ENCODE results near the gene TCEAL4.
"Not testable (repeated sequence)": the region's sequence is repeated elsewhere in the genome, so short reads cannot be mapped to it uniquely, and the experiment has no call there.

Gene TCEAL4

GRCh38 chrX:103592295-103592694 is 7.0 kb downstream of the TCEAL4 start:
- DNase-seq (ENCODE audit: low spot score), result not testable (repeated sequence)

DNA sequence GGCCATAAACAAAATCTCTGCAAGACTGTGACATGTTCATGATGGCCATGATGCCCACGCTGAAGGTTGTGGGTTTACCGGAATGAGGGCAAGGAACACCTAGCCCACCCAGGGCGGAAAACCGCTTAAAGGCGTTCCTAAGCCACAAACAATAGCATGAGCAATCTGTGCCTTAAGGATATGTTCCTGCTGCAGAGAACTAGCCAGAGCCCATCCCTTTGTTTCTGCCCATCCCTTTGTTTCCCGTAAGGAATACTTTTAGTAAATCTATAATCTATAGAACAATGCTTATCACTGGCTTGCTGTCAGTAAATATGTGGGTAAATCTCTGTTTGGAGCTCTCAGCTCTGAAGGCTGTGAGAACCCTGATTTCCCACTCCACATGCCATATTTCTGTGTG is 9.9 kb downstream of the TCEAL4 start:
- DNase-seq (ENCODE audit: low spot score), result not testable (repeated sequence)

DNA sequence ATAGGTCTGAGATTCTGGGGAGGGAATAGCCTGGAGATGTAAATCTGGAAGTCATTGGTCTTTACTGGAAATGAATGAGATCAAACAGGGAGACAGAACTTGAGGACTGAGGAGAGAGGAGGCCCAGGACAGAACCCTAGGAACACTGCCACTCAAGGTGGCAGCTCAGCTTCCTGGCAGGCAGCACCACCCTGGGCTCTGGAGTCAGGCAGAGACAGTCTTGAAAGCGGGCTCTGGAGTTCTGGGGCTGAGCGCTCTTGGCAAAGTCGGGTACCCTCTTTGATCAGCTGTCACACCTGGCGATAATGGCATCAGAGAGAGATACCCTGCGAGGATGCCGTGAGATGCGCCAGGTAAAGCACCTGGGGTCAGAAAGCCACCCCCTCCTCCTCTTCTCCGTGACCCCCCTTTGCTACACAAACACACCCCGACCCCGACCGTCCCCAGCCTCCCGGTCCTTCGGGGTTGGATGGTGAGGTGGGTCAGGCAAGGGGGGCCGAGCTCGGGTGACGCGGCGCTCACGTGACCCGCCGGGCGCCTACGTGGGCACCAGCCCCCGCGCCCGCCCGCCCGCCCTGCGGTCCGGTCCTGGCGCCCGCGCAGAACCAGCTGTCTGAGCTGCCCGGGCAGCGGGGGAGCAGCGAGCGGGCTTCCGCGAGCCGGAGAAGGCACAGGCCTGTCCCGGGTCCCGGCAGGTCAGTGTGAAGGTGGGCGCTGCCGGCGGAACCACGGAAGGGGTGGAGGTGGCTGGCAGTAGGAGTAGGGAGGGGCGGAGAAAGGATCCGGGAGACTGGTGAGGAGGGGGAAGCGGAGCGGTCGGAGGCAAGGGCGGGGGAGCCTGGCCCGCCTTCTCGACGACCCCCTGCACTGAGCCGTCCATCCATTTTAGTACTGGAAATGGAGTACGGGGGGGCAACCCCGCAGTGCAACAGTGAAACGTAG is 22.3 kb downstream of the TCEAL4 start, which contains the start of gene TCEAL3:
TCEAL3 (plus strand) TSS at position 600 of the 942 bp plus-strand sequence. CDS start 1,102 bp downstream, outside the sequence.
- no peak for DNase-seq (ENCODE audit: low spot score)

- DNase-seq (ENCODE audit: low spot score), result no peak
These were observed 23.1 kb downstream of the TCEAL4 start for GRCh38 chrX:103608306-103608963.

GRCh38 chrX:103610282-103610681 is 25.0 kb downstream of the TCEAL4 start:
- DNase-seq (ENCODE audit: low spot score), result no peak

GRCh38 chrX:103613362-103613890 is 28.1 kb downstream of the TCEAL4 start:
- no peak for DNase-seq (ENCODE audit: low spot score)

DNA sequence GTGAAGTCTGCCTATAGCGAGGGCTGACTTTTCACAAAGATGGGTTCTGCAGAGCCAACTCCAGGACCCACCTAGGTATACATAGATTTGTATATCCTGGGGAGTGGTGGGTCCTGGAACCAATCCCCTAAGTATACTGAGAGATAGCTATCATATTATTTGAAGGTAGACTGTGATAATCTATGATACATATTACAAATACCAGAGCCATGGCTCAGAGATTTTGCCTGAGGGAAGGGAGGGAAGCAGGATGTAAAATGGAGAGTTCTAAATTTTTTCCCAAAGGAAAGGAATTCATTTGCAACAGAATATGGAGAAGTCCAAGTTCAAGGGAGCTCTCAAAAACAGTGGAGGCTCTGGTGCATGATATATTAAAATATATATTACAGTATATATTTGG is 29.7 kb downstream of the TCEAL4 start:
- no peak for DNase-seq (ENCODE audit: low spot score)

GRCh38 chrX:103615781-103616371 is 30.6 kb downstream of the TCEAL4 start:
- no peak for DNase-seq (ENCODE audit: low spot score)

DNA sequence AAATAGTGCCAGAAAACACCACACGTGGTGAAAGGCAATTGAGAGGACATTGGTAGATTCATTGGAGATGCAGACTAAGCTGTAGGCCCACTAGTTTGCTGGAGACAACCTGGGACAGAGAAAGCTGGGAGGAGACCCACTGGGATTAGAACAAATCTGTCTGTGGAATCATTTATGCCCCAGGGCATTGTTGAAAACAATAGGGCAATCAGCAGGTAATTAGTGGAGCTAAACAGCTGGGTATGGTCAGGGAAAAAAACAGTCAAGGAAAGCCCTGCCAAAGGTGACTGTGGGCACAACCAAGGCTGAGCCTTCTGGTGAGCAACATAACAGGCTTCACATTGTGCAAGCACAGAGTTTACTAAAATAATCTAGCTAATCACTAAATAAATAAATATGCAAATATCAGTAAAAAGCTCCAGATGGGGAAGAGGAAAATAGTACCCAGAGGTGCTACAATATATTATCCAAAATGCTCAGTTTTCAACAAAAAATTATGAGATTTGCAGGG is 31.4 kb downstream of the TCEAL4 start:
- no peak for DNase-seq (ENCODE audit: low spot score)

DNA sequence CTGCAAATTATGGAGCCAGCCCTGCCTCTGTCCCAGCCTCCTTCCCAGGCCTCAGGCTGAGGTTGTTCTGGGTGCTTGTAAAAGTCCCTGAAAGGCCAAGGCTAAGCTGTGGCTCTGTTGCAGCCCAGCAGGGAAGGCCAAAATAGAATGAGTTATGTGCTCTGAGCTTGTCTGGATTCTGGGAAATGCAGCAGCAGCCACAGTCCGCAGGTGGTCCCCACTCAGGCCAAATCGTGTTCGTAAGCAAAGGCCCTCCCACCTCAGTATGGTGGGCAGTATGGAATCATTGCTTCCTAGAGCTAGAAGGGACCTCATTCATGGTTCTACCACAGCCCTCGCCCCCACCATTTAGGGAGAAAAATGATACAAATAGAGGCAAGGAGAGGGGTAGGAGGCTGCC is 38.8 kb downstream of the TCEAL4 start:
- no peak for DNase-seq (ENCODE audit: low spot score)

- DNase-seq (ENCODE audit: low spot score), result no peak
These were observed 41.5 kb downstream of the TCEAL4 start for GRCh38 chrX:103626855-103627254.

DNA sequence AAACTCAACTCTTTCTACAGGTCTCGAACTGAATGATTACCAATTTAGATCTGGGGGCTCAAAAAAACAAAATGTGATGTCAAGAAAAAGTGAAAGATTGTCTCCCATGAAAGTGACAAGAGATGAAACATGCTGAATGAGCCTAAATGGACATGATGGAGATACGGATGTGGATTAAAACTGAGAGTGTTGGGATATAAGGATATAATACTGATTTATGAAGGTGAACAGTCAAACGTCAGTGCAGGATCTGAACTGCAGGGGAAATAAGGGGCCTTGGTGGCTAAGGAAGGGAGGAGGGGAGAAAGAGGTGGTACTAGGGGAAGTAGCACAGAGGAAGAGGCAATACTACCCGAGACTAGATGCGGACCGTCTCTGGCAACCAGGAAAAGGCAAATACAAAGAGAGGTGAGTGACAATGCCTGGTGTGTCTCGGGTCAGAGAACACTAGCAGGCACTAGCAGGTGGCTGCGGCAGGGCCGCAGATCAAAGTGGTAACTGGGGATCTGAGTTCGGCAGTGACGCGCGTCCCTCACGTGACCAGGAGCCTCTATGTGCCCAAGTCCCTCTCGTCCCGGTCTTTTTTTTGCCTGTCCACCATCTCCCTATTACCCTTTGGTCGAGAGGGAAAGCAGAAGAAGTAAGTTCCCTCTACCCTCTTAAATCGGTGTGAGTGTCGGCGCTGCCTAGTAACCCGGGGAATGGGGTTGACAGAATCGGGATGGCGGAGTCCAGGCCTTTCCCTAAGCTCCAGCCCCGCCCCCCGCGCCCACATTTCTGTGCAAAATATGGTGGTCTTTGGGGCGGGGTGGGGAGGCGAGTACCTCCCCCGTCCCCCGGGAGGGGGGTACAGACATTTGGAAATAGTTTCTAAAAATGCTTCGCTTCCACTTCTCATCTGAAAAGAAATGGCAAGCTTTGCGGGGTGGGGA is 43.3 kb downstream of the TCEAL4 start, which contains the start of gene TCEAL1:
TCEAL1 (plus strand) TSS at position 590 of the 932 bp plus-strand sequence. CDS start 942 bp downstream, outside the sequence.
- DNase-seq (ENCODE audit: low spot score), result peak; percentile 73

- DNase-seq (ENCODE audit: low spot score), result peak; percentile 79
These were observed 44.2 kb downstream of the TCEAL4 start for GRCh38 chrX:103629318-103630170.

DNA sequence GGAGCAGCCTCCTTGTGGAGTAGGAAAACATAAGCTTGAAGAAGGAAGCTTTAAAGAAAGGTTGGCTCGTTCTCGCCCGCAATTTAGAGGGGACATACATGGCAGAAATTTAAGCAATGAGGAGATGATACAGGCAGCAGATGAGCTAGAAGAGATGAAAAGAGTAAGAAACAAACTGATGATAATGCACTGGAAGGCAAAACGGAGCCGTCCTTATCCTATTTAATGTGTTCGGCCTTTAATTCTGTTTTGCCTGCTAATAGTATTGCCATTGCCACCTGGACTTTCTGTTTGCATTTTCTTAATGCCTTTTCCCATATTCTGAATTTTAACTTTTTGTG is 44.8 kb downstream of the TCEAL4 start:
- no peak for DNase-seq (ENCODE audit: low spot score)

GRCh38 chrX:103631145-103631544 is 45.8 kb downstream of the TCEAL4 start:
- no peak for DNase-seq (ENCODE audit: low spot score)

DNA sequence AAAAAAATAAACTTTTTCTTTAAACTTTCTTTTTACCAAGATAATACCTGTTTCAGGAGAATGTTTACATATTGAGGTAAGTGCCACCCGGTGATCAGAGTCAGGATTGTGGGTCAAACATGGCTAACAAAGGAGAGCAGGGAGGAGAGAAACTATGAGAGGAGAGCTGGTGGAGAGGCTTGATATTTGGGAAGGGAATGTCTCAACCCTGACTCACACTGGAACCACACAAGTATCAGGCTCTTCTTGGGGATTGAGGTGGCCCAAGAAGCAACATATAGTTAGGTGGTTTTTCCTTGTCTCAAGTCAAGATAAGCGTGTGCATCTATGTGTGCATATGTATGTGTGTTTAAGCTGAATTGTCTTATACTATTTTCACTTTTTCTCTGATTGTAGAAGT is 50.1 kb downstream of the TCEAL4 start:
- DNase-seq (ENCODE audit: low spot score), result no peak

Data from pons (tissue), 1 donor.